HG03442 (cell line): Measurements from ENCODE around the gene SERPINA4.

Experiments
- ATAC-seq: cut with Tn5 transposase; IDR thresholded peaks from one replicate; pipeline ENCODE4 v1.9.1; 2021; ENCODE audit warnings: mild to moderate bottlenecking, moderate library complexity; ENCODE audit not compliant: unreplicated experiment

SERPINA4 gene

GRCh38 chr14:94614802-94615201 is 53.6 kb downstream of the SERPINA4 start:
- no peak for ATAC-seq

GRCh38 chr14:94615254-94615653 is 54.0 kb downstream of the SERPINA4 start:
- no peak for ATAC-seq

GRCh38 chr14:94615823-94616570 is 54.8 kb downstream of the SERPINA4 start:
- no peak for ATAC-seq

- ATAC-seq: no peak
Observed at GRCh38 chr14:94617366-94617941, 56.2 kb downstream of the SERPINA4 start.

- no peak for ATAC-seq
Observed at GRCh38 chr14:94617988-94618822, 57.0 kb downstream of the SERPINA4 start.

- no peak for ATAC-seq
Observed at GRCh38 chr14:94619297-94619696, 58.1 kb downstream of the SERPINA4 start.
